ENCODE measurements around the gene UMAD1.

GRCh38 chr7:7668706-7669105 lies 28.2 kb downstream of the UMAD1 start:
- TF ChIP-seq POLR2A (IDR thresholded peaks at IDR 0.05): no peak
- TF ChIP-seq, protein P1, sequence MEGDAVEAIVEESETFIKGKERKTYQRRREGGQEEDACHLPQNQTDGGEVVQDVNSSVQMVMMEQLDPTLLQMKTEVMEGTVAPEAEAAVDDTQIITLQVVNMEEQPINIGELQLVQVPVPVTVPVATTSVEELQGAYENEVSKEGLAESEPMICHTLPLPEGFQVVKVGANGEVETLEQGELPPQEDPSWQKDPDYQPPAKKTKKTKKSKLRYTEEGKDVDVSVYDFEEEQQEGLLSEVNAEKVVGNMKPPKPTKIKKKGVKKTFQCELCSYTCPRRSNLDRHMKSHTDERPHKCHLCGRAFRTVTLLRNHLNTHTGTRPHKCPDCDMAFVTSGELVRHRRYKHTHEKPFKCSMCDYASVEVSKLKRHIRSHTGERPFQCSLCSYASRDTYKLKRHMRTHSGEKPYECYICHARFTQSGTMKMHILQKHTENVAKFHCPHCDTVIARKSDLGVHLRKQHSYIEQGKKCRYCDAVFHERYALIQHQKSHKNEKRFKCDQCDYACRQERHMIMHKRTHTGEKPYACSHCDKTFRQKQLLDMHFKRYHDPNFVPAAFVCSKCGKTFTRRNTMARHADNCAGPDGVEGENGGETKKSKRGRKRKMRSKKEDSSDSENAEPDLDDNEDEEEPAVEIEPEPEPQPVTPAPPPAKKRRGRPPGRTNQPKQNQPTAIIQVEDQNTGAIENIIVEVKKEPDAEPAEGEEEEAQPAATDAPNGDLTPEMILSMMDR (IDR thresholded peaks at IDR 0.05): no peak

Measured in thyroid gland (tissue), 4 donors.